GM08714 (cell line): ENCODE data around the gene MS4A6E.
A peak's percentile ranks its signal among the peaks of the same experiment; 100 is the strongest.

Experiments
- H3K4me3 ChIP-seq: fragments of 200-500 bp; sonication (Bioruptor generic); 2 replicates; pipeline ENCODE4 v1.5.1; 2014; ENCODE audit warnings: mild to moderate bottlenecking, low read length, inconsistent platforms
- ZNF274 ChIP-seq: IDR thresholded peaks from 2 replicates; pipeline ENCODE4 v1.6.1; 2012; ENCODE audit warnings: mild to moderate bottlenecking, low read depth, low read length

The MS4A6E gene

GRCh38 chr11:60377401-60378136 is 50.5 kb downstream of the MS4A6E start:
- TF ChIP-seq ZNF274: no peak
- peak overlapping the region; percentile 32; the same call in 1 of the 2 replicates for H3K4me3 ChIP-seq

GRCh38 chr11:60378354-60378753 is 51.3 kb downstream of the MS4A6E start, which contains the start of gene MS4A7:
Gene MS4A7, plus strand, starts transcription at chr11:60378532. Its CDS starts 4,610 bp downstream, at chr11:60383142.
- peak within 1 kb of the TSS; percentile 32; the same call in 1 of the 2 replicates for H3K4me3 ChIP-seq
- no peak for TF ChIP-seq ZNF274

- H3K4me3 ChIP-seq: peak overlapping the region; percentile 29; the same call in 1 of the 2 replicates
- TF ChIP-seq ZNF274: no peak
Observed at GRCh38 chr11:60389279-60389910, 62.3 kb downstream of the MS4A6E start.

GRCh38 chr11:60390419-60390818 is 63.4 kb downstream of the MS4A6E start:
- no peak for TF ChIP-seq ZNF274
- no peak overlapping the region for H3K4me3 ChIP-seq
